Stimulated activated effector memory CD8-positive, alpha-beta T cell treated with anti-CD3 and anti-CD28 coated beads, Interleukin-12 subunit alpha, Interleukin-12 subunit beta, amount 100 ng/mL, for 72 hours (primary cell): ENCODE results near the gene ZKSCAN8.
"Not testable (repeated sequence)": the region's sequence is repeated elsewhere in the genome, so short reads cannot be mapped to it uniquely, and the experiment has no call there.

Experiments
- ATAC-seq: fragments of 150-1000 bp; cut with Tn5 transposase; 2 replicates; pipeline ENCODE4 v1.10.0; 2021
- DNase-seq, 2 donors: peaks; one replicate each; pipeline ENCODE4 v3.0.0; 2021 to 2022; ENCODE audit warnings: low spot score in 2 of 2
- H3K27ac Mint-ChIP-seq: one replicate; pipeline ENCODE4 v1.8.0; 2022; ENCODE audit warnings: mild to moderate bottlenecking, mixed read lengths
- H3K36me3 Mint-ChIP-seq: one replicate; pipeline ENCODE4 v1.8.0; 2022; ENCODE audit warnings: mild to moderate bottlenecking, mixed read lengths
- H3K4me1 Mint-ChIP-seq: one replicate; pipeline ENCODE4 v1.8.0; 2022; ENCODE audit warnings: mixed read lengths
- H3K4me3 Mint-ChIP-seq: one replicate; pipeline ENCODE4 v1.8.0; 2022; ENCODE audit warnings: mild to moderate bottlenecking, mixed read lengths
- H3K9me3 Mint-ChIP-seq: one replicate; pipeline ENCODE4 v1.8.0; 2022; ENCODE audit warnings: mixed read lengths

The ZKSCAN8 gene

DNA sequence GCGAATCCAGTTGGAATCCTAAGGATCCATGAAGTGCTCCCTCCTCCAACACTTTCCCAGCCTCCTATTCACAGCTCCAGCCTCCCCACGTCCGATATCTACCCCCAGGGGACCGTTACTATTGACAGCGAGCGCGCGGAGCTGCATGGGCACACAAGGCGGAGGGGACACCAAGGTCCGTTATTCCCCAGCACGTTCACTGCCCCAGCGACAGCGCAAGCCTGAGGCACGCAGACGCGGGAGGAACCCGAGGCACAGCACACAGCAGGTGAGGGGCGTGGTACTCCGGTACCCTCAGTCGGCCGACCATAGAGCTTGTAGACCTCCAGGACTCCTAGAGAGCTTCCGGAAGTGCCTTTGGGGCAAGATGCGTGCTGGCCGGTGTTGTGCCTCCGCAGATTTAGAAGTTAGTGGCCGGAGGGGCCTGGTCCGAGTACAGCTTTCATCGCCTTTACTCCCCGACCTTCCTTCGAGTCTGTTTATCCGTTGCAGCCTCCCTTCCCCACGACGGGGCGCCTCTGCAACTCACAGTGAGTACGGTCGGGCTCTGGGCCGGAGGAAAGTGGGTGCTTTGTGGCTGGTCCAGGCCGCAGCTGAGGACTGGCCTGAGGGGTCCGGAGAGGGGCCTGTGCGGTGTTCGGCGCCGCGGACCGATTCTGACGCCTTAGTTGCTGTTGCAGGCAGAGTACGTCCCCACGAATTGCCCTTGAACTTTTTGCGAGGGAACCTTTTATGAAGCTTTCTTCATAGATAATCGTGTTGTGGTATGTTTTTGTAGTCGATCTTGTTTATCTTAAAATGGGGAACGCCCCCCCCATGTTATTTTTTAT lies at the start of gene ZKSCAN8:
TSS of gene ZKSCAN8 (plus strand) at position 384 of the 830 bp plus-strand sequence. CDS start 6,525 bp downstream, outside the sequence.
- H3K9me3 Mint-ChIP-seq, result no peaks in the 10 kb centered on the region
- peaks cover 49% of the 10 kb centered on the region for H3K36me3 Mint-ChIP-seq
- H3K27ac Mint-ChIP-seq, result peak within 1 kb of the TSS; percentile 93
- ATAC-seq, result peak; percentile 93
- DNase-seq, result peak; percentile 59 to 86
- peak within 1 kb of the TSS; percentile 94 for H3K4me3 Mint-ChIP-seq
- H3K4me1 Mint-ChIP-seq, result peaks cover 52% of the 10 kb centered on the region

DNA sequence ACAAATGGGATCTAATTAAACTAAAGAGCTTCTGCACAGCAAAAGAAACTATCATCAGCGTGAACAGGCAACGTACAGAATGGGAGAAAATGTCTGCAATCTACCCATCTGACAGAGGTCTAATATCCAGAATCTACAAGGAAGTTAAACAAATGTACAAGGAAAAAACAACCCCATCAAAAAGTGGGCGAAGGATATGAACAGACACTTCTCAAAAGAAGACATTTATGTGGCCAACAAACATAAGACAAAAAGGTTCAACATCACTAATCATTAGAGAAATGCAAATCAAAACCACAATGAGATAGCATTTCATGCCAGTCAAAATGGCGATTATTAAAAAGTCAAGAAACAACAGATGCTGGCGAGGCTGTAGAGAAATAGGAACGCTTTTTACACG lies 39.5 kb upstream of the ZKSCAN8 start:
- H3K9me3 Mint-ChIP-seq, H3K36me3 Mint-ChIP-seq, DNase-seq, H3K4me3 Mint-ChIP-seq, H3K27ac Mint-ChIP-seq, ATAC-seq: not testable (repeated sequence)
- peaks cover 12% of the 10 kb centered on the region for H3K4me1 Mint-ChIP-seq

- H3K4me3 Mint-ChIP-seq, result not testable (repeated sequence)
These were observed 39.0 kb upstream of the ZKSCAN8 start for GRCh38 chr6:28102699-28103098.

DNA sequence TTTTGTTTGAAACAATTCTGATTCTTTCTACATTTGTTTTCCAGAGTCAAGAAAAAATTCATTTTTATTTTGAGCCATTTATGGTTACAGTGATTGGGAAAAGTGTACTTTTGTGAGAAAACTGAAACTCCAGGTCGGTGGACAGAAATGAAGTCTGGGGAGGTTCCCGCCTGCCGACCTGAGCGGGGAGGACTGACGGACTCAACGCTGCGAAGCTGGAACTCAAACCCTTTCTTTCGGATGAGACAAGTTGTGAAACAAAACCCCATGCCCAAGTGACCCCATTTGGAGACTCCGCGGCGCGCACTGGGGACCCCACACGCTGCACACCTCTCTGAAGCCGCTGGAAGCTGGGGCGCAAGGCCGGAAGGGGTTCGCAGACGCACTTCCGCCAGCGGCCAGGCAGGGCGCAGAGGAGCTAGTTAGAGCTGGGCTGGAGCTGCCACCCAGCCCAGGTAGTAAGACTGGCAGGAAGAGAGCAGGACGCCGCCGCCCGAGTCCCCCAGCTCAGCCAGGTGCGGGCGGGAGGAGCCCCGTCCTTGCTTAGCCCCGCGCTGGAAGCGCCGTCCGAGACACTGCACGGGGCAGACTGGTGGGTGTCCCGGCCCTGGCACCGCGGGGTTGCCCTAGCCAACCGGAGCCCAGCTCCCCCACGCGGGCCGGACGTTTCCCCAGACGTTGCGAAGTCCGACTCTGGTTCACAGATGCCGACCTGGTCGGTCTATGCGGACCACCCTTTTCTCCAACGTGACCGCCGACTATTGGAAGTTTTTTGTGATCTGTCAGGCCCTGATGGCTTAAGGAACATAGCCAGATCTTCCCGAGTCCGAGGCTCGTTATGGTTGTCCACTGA lies 37.1 kb upstream of the ZKSCAN8 start:
- Mint-ChIP-seq H3K27ac (peak overlapping the region; percentile 88), H3K4me1 (peaks cover 12% of the 10 kb centered on the region), H3K36me3 (no peaks in the 10 kb centered on the region), H3K9me3 (peaks cover 3% of the 10 kb centered on the region), H3K4me3 (peak overlapping the region; percentile 82)
- DNase-seq (peak; percentile 73 to 90), ATAC-seq (peak; percentile 100)

More at GRCh38 chr6:28102699-28103098, 39.0 kb upstream of the ZKSCAN8 start:
- not testable (repeated sequence) for H3K27ac Mint-ChIP-seq, DNase-seq, ATAC-seq, H3K9me3 Mint-ChIP-seq, H3K36me3 Mint-ChIP-seq
- peaks cover 12% of the 10 kb centered on the region for H3K4me1 Mint-ChIP-seq

DNA sequence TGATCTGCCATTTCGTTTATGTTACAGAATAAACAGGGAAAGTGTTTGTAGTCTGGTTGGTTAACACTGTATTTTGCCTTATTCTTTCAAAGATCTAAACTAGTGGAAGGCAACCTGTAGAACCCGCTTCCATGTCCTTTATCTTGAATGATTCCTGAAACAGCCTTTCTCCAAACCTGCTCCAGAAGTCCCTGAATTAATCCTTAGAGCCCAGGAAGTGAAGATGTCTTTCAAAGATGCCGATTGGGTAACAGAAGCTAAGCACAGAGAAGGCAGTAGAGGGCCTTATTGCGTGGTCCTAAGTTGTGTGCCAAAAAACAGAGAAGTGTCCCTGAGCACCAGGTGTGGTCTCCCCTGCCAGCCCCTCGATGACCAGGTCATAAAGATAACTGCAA lies 36.4 kb upstream of the ZKSCAN8 start:
- ATAC-seq, result peak; percentile 24

GRCh38 chr6:28107506-28107905 lies 34.2 kb upstream of the ZKSCAN8 start:
- Mint-ChIP-seq H3K9me3 (peaks cover 3% of the 10 kb centered on the region), H3K36me3 (no peaks in the 10 kb centered on the region), H3K4me1 (peaks cover 12% of the 10 kb centered on the region), H3K4me3 (no peak overlapping the region), H3K27ac (no peak overlapping the region)
- ATAC-seq (no peak), DNase-seq (no peak)

More for the DNA sequence above, 36.4 kb upstream of the ZKSCAN8 start:
- Mint-ChIP-seq H3K4me1 (peaks cover 12% of the 10 kb centered on the region), H3K36me3 (no peaks in the 10 kb centered on the region), H3K4me3 (peak overlapping the region; percentile 82), H3K27ac (peak overlapping the region; percentile 88), H3K9me3 (peaks cover 3% of the 10 kb centered on the region)
- no peak for DNase-seq

GRCh38 chr6:28111964-28112363 lies 29.7 kb upstream of the ZKSCAN8 start:
- Mint-ChIP-seq H3K27ac (no peak overlapping the region), H3K4me3 (no peak overlapping the region), H3K36me3 (peaks cover 18% of the 10 kb centered on the region), H3K9me3 (no peaks in the 10 kb centered on the region), H3K4me1 (no peaks in the 10 kb centered on the region)
- ATAC-seq, result no peak
- DNase-seq, result no peak

DNA sequence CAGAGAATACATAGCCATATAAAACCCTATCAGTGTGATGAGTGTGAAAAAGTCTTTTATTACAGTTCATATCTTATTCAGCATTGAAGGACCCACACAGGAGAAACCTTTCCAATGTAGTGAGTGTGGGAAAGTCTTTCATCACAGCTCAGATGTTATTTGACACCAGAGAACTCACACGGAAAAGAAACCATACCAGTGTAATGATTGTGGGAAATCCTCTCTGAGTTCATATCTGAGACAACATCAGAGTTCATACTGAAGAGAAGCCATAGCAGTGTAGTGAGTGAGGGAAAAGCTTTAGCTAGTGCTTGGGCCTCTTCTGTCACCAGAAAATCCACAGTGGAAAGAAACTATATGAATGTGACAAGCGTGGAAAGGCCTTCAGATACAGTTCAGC lies 25.9 kb upstream of the ZKSCAN8 start:
- H3K36me3 Mint-ChIP-seq, result peaks cover 53% of the 10 kb centered on the region
- H3K9me3 Mint-ChIP-seq, result no peaks in the 10 kb centered on the region
- H3K4me3 Mint-ChIP-seq, result no peak overlapping the region
- no peak for ATAC-seq
- no peak overlapping the region for H3K27ac Mint-ChIP-seq
- no peaks in the 10 kb centered on the region for H3K4me1 Mint-ChIP-seq
- no peak for DNase-seq

DNA sequence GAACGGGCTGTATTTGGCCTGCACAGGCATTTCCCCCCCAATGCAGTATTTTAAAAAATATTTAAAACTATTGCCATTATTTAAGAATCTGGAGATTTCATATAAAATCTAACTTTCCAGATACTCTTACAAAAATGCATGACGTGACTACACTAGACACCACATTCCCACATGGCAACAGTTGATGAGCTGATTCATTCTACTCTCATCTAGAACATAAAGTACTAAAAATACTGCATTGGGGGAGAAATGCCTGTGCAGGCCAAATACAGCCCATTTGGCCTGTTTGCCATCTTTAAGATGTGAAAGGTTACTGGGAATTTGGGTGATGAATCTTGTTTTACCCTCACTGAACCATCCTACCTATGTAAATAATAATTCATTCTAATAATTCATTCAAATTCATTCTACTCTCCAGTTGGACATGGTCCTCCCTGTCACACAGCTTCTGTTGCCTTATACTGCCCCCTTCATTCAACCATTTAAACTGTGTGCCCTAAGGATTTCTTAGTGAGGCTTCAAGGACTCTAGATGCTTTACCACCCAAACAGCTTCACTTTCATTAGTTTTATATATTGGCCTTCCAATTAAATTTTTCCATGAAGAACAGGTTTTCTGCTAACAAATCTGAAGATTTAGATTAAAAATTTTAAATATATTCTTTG lies 24.2 kb upstream of the ZKSCAN8 start:
- no peak overlapping the region for H3K27ac Mint-ChIP-seq
- no peak overlapping the region for H3K4me3 Mint-ChIP-seq
- ATAC-seq (no peak), DNase-seq (no peak)
- no peaks in the 10 kb centered on the region for H3K9me3 Mint-ChIP-seq
- no peaks in the 10 kb centered on the region for H3K4me1 Mint-ChIP-seq
- H3K36me3 Mint-ChIP-seq, result peaks cover 70% of the 10 kb centered on the region

DNA sequence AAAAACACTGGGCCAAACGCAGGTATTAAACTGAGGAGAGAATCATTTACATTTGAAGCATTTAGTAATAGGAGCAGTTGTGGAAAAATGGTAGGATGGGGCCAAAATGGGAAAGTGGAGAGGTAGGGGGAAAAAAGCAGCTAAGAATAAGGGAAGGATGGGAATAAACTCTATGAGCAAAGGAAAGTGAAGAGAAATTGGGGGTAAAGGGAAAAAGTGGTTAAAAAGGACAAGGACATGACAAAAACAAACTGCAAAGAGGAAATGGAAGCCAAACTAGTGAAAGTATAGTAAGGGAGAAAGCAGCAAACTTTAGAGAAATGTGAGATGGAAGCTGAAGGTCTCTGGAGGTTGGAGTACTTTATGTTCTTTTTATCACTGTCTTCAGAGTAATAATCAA lies 23.5 kb upstream of the ZKSCAN8 start:
- Mint-ChIP-seq H3K4me3 (no peak overlapping the region), H3K27ac (no peak overlapping the region), H3K9me3 (no peaks in the 10 kb centered on the region), H3K36me3 (peaks cover 77% of the 10 kb centered on the region), H3K4me1 (peaks cover 4% of the 10 kb centered on the region)
- no peak for DNase-seq
- ATAC-seq, result no peak

DNA sequence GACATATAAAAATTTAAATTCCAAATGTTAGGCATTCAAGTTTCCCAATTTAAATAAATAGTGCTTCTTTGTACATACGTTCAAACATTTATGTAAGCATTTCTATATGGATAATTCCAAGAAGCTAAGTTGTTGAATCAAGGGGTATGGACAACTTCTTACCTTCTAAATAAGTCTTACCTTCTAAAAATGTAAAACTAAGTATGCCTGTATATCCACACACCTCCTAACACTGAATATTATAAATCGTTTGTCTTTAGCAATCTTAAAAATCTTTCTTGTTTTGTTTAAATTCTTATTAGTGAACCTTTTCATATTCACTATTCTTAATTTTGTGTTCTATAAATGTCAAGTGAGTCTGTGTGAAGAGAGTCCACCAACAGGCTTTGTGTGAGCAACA lies 19.8 kb upstream of the ZKSCAN8 start:
- no peak overlapping the region for H3K4me3 Mint-ChIP-seq
- ATAC-seq, result no peak
- H3K36me3 Mint-ChIP-seq, result peaks cover 75% of the 10 kb centered on the region
- H3K4me1 Mint-ChIP-seq, result peaks cover 31% of the 10 kb centered on the region
- H3K9me3 Mint-ChIP-seq, result no peaks in the 10 kb centered on the region
- no peak overlapping the region for H3K27ac Mint-ChIP-seq
- no peak for DNase-seq

GRCh38 chr6:28122283-28122682 lies 19.4 kb upstream of the ZKSCAN8 start:
- not testable (repeated sequence) for H3K27ac Mint-ChIP-seq, H3K9me3 Mint-ChIP-seq, H3K4me3 Mint-ChIP-seq, ATAC-seq, DNase-seq
- Mint-ChIP-seq H3K4me1 (peaks cover 31% of the 10 kb centered on the region), H3K36me3 (peaks cover 75% of the 10 kb centered on the region)

GRCh38 chr6:28124350-28124970 lies 17.2 kb upstream of the ZKSCAN8 start, which contains the start of gene ZSCAN16:
TSS of gene ZSCAN16 (plus strand) at chr6:28124609. CDS start at chr6:28125444, 835 bp downstream.
- H3K4me1 Mint-ChIP-seq, result peaks cover 45% of the 10 kb centered on the region
- no peaks in the 10 kb centered on the region for H3K9me3 Mint-ChIP-seq
- ATAC-seq, result peak; percentile 98
- H3K36me3 Mint-ChIP-seq, result peaks cover 70% of the 10 kb centered on the region
- peak within 1 kb of the TSS; percentile 87 for H3K27ac Mint-ChIP-seq
- peak within 1 kb of the TSS; percentile 86 for H3K4me3 Mint-ChIP-seq
- peak; percentile 63 to 89 for DNase-seq

DNA sequence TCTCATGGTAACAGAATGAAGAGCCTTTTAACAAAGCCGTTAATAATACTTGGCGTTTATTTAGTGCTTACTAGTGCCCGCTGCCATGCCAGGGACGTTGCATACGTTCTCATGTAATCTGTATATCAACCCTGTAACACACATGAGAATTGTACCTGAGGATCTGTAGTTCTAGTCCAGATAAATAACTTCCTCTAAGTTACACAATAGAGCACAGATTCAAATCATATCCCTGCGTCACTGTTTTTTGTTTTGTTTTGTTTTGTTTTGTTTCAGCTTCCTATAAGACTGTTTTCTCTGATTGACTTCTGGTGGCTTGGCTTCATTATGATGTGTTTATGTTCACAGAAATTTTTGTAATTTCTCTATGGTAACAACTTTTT lies 16.7 kb upstream of the ZKSCAN8 start:
- Mint-ChIP-seq H3K4me1 (peaks cover 46% of the 10 kb centered on the region), H3K36me3 (peaks cover 70% of the 10 kb centered on the region), H3K4me3 (peak overlapping the region; percentile 86), H3K9me3 (no peaks in the 10 kb centered on the region), H3K27ac (peak overlapping the region; percentile 87)
- ATAC-seq (no peak), DNase-seq (no peak)

DNA sequence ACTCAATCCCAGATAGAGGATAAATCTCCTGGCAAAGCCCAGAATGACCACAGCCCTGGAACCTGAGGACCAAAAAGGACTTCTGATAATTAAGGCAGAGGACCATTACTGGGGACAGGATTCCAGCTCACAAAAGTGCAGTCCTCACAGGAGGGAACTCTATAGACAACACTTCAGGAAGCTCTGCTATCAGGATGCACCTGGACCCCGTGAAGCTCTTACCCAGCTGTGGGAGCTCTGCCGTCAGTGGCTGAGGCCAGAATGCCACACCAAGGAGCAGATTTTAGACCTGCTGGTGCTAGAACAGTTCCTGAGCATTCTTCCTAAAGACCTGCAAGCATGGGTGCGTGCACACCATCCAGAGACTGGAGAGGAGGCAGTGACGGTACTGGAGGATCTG lies 16.3 kb upstream of the ZKSCAN8 start:
- ATAC-seq, result no peak
- Mint-ChIP-seq H3K9me3 (no peaks in the 10 kb centered on the region), H3K4me1 (peaks cover 48% of the 10 kb centered on the region)

More for the DNA sequence above, 16.3 kb upstream of the ZKSCAN8 start:
- no peak for DNase-seq
- Mint-ChIP-seq H3K4me3 (peak overlapping the region; percentile 86), H3K27ac (peak overlapping the region; percentile 87), H3K36me3 (peaks cover 70% of the 10 kb centered on the region)
